Activated naive CD4-positive, alpha-beta T cell treated with anti-CD3 and anti-CD28 coated beads, Interleukin-2, amount 50 U/mL, for 16 hours (primary cell): ENCODE measurements around the gene YARS1.

Source experiments
- DNase-seq: peaks from one replicate; pipeline ENCODE4 v3.0.0-alpha.2; 2020

Gene YARS1

GRCh38 chr1:32761936-32762335 lies 55.2 kb downstream of the YARS1 start:
- no peak for DNase-seq

- peak; percentile 46 for DNase-seq
Observed at GRCh38 chr1:32761253-32761877, 55.8 kb downstream of the YARS1 start.

- no peak for DNase-seq
Observed at GRCh38 chr1:32759997-32760623, 57.0 kb downstream of the YARS1 start.

- no peak for DNase-seq
Observed at GRCh38 chr1:32759521-32759981, 57.6 kb downstream of the YARS1 start.

- no peak for DNase-seq
Observed at GRCh38 chr1:32758795-32759430, 58.2 kb downstream of the YARS1 start.

- DNase-seq = no peak
Observed at GRCh38 chr1:32758177-32758794, 58.9 kb downstream of the YARS1 start.

GRCh38 chr1:32757213-32757895 lies 59.8 kb downstream of the YARS1 start:
- DNase-seq = no peak

- no peak for DNase-seq
Observed at GRCh38 chr1:32755810-32756159, 61.4 kb downstream of the YARS1 start.

- no peak for DNase-seq
Observed at GRCh38 chr1:32755098-32755809, 61.9 kb downstream of the YARS1 start.

- peak; percentile 74 for DNase-seq
Observed at GRCh38 chr1:32754317-32755097, 62.7 kb downstream of the YARS1 start.

- DNase-seq = peak; percentile 74
Observed at GRCh38 chr1:32753532-32754316, 63.4 kb downstream of the YARS1 start.

GRCh38 chr1:32749771-32750170 lies 67.4 kb downstream of the YARS1 start:
- DNase-seq = no peak

GRCh38 chr1:32749332-32749731 lies 67.8 kb downstream of the YARS1 start:
- DNase-seq = no peak

GRCh38 chr1:32748926-32749325 lies 68.2 kb downstream of the YARS1 start:
- DNase-seq = no peak

GRCh38 chr1:32748348-32748747 lies 68.8 kb downstream of the YARS1 start:
- no peak for DNase-seq

- DNase-seq = no peak
Observed at GRCh38 chr1:32746130-32746529, 71.0 kb downstream of the YARS1 start.

- DNase-seq = no peak
Observed at GRCh38 chr1:32744071-32744425, 73.1 kb downstream of the YARS1 start.

- DNase-seq = no peak
Observed at GRCh38 chr1:32743380-32744070, 73.6 kb downstream of the YARS1 start.

- no peak for DNase-seq
Observed at GRCh38 chr1:32742956-32743355, 74.2 kb downstream of the YARS1 start.

- no peak for DNase-seq
Observed at GRCh38 chr1:32742199-32742947, 74.8 kb downstream of the YARS1 start.
